ENCODE results near the gene RARA. TPM values are rescaled to one million over a fixed set of nuclear protein-coding genes. Genes with fewer than 3 reads are reported as not detected.

The RARA gene
- total RNA-seq, 4 donors from 2014 or later = 18.5 to 41.8 (median 28.5) TPM

- Histone ChIP-seq H3K36me3 (no peaks in the 10 kb centered on the region), H3K27me3 (no peaks in the 10 kb centered on the region), H3K4me1 (peaks cover 11 to 95% (median 75%) of the 10 kb centered on the region in 3 donors), H3K4me3 (peak overlapping the region in 1 of 2 donors; percentile 98), H3K27ac (peak overlapping the region; percentile 61 to 97 (median 91)), H3K9me3 (no peaks in the 10 kb centered on the region)
- ATAC-seq = no peak
- 39% methylated on average over 2 to 7 of the region's 9 CpGs for WGBS, 2 donors (ENCODE audit: low coverage in 1 of 2)
- TF ChIP-seq, protein P1, sequence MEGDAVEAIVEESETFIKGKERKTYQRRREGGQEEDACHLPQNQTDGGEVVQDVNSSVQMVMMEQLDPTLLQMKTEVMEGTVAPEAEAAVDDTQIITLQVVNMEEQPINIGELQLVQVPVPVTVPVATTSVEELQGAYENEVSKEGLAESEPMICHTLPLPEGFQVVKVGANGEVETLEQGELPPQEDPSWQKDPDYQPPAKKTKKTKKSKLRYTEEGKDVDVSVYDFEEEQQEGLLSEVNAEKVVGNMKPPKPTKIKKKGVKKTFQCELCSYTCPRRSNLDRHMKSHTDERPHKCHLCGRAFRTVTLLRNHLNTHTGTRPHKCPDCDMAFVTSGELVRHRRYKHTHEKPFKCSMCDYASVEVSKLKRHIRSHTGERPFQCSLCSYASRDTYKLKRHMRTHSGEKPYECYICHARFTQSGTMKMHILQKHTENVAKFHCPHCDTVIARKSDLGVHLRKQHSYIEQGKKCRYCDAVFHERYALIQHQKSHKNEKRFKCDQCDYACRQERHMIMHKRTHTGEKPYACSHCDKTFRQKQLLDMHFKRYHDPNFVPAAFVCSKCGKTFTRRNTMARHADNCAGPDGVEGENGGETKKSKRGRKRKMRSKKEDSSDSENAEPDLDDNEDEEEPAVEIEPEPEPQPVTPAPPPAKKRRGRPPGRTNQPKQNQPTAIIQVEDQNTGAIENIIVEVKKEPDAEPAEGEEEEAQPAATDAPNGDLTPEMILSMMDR (IDR thresholded peaks at IDR 0.05) = no peak
- TF ChIP-seq POLR2AphosphoS5 (IDR thresholded peaks at IDR 0.05) (no peak), POLR2A (IDR thresholded peaks at IDR 0.05) (no peak), EP300 (IDR thresholded peaks at IDR 0.05) (no peak)
These were observed 6.9 kb downstream of the RARA start for GRCh38 chr17:40315678-40316570.

DNA sequence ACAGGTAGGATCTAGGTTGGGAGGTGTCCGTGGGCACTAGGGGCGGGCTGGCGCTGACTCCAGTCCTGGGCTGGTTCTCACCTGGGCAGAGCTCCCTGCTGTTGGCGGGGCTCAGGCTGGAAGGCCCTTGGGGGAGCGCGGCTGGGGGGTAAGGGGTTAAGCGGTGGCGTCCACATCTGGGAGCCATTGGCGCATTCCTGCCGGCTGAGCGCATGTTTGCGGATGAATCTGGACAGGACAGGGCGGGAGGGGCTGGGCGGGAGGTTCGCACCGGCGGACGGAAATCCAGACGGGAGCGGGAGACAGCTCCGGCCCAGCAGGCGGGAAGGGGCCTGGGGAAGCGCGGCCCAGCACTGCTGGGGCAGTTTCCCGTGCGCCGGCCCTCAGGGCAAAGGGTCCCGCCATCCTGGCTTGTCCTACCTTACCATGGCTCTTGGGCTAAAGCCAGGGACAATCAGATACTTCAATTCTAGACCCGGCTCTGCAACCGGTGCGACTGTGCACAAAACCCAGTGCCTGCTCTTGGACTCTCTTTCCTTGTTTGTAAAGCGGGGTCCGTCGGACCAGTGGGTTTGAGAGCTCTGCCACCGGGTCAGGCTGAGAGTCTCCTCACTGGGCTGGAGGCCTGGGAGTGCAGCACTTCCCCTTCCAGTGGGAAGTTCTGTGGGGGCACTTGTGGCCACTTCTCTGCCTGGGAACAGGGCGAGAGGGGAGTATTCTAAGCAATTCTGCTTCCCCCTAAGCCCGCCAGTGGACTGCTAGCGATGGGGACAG is 7.8 kb downstream of the RARA start:
- Histone ChIP-seq H3K27me3 (no peaks in the 10 kb centered on the region), H3K9me3 (no peaks in the 10 kb centered on the region), H3K4me1 (peaks cover 8 to 95% (median 73%) of the 10 kb centered on the region in 3 donors), H3K36me3 (no peaks in the 10 kb centered on the region), H3K27ac (peak overlapping the region; percentile 61 to 97 (median 91)), H3K4me3 (peak overlapping the region in 1 of 2 donors; percentile 98)
- peak; percentile 45 for ATAC-seq
- no peak for TF ChIP-seq POLR2A (IDR thresholded peaks at IDR 0.05)
- TF ChIP-seq EP300 (IDR thresholded peaks at IDR 0.05) = no peak
- TF ChIP-seq, protein P1 (IDR thresholded peaks at IDR 0.05) = peak in 2 of 4 experiments; percentile 11 to 18
- peak; percentile 63 for TF ChIP-seq POLR2AphosphoS5 (IDR thresholded peaks at IDR 0.05)
- 0 to 30% methylated on average over 2 to 4 of the region's 38 CpGs for WGBS, 2 donors (ENCODE audit: low coverage in 1 of 2)

GRCh38 chr17:40317345-40317873 is 8.4 kb downstream of the RARA start:
- H3K36me3 ChIP-seq = no peaks in the 10 kb centered on the region
- peak overlapping the region; percentile 67 to 98 for H3K4me3 ChIP-seq
- H3K9me3 ChIP-seq = no peaks in the 10 kb centered on the region
- no peaks in the 10 kb centered on the region for H3K27me3 ChIP-seq
- 0 to 7% methylated on average over 2 to 5 of the region's 6 CpGs for WGBS, 2 donors (ENCODE audit: low coverage in 1 of 2)
- peaks cover 3 to 95% (median 73%) of the 10 kb centered on the region in 3 donors for H3K4me1 ChIP-seq
- TF ChIP-seq, protein P1 (IDR thresholded peaks at IDR 0.05) = peak in 3 of 4 experiments; percentile 30 to 59 (median 47)
- TF ChIP-seq POLR2A (IDR thresholded peaks at IDR 0.05) (no peak), EP300 (IDR thresholded peaks at IDR 0.05) (no peak), POLR2AphosphoS5 (IDR thresholded peaks at IDR 0.05) (no peak)
- ATAC-seq = no peak
- H3K27ac ChIP-seq = peak overlapping the region; percentile 61 to 97 (median 91)

DNA sequence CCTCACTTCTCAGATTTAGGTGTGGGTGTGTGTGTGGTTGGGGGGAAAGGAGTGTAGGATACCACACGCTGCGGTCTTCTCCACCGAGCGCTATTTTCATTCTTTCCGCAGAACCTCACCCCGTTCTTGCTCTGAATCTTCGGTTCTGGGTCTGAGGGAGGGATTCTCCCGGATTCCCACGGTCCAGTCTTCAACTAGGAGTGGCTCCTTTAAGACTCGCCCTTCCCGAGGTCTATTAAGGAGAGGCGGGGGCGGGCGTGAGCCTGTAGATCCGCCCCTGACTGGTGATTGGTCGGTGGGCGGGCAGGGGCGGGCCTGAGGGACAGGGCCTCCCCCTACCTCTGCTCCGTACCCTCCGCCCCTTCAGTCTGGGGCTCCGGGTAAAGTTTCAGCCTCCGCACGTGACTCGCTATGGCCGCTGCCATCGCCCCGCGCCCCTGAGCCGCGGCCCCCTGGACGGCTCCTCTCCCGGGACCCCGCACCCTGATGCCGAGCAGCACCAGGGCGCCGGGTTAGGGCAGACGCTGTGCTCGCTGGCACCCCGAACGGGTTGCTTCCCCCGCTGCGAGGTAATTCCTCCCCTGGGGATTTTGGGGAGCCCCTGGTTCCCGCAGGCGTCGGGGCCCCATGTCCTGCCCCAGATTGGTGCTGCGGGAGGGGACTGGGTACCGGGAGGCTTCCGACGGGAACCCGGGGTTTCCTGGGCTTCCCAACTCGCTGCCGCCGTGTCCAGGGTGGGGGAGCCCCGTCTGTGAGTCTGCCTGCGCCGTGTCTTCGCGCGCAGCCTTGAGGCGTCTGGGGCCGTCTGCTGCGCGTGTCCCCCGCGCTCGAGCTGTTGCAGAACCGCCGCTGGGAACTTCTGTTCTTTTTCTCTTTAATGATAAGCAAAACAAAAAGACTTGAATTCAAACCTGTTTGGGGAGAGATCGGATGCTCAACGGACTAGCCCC is 9.2 kb downstream of the RARA start:
- peak overlapping the region; percentile 67 to 98 for H3K4me3 ChIP-seq
- peak overlapping the region; percentile 79 to 97 (median 91) for H3K27ac ChIP-seq
- H3K27me3 ChIP-seq = no peaks in the 10 kb centered on the region
- 0 to 2% methylated on average over 7 to 13 of the region's 70 CpGs for WGBS, 2 donors (ENCODE audit: low coverage in 1 of 2)
- H3K36me3 ChIP-seq = no peaks in the 10 kb centered on the region
- peaks cover 3 to 95% (median 73%) of the 10 kb centered on the region in 3 donors for H3K4me1 ChIP-seq
- peak; percentile 93 for ATAC-seq
- TF ChIP-seq EP300 (IDR thresholded peaks at IDR 0.05) = no peak
- TF ChIP-seq, protein P1 (IDR thresholded peaks at IDR 0.05) = no peak
- peak; percentile 56 to 57 for TF ChIP-seq POLR2A (IDR thresholded peaks at IDR 0.05)
- TF ChIP-seq POLR2AphosphoS5 (IDR thresholded peaks at IDR 0.05) = peak; percentile 79
- H3K9me3 ChIP-seq = no peaks in the 10 kb centered on the region

All from gastroesophageal sphincter (tissue), 4 donors.